Measurements from ENCODE around the gene ENAM.

ENAM gene

DNA sequence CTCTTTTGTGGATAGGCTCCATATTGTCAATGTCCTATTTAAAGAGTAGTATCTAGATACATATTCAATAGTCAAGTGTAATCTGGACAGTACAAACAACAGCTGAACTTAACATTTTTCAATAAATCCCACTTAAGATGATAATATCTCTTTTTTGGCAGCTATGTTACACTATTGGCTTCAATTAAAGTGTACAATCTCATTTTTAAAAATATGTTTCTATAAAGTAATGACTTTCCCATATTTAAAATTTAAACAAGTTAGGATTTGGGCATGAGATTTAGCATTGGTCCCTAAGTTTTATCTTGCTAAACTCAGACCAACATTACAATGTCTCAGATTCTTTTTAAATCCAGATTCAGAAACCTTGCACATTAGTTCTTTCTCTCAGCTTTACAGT, 45.6 kb downstream of the ENAM start:
- TF ChIP-seq, protein P1, sequence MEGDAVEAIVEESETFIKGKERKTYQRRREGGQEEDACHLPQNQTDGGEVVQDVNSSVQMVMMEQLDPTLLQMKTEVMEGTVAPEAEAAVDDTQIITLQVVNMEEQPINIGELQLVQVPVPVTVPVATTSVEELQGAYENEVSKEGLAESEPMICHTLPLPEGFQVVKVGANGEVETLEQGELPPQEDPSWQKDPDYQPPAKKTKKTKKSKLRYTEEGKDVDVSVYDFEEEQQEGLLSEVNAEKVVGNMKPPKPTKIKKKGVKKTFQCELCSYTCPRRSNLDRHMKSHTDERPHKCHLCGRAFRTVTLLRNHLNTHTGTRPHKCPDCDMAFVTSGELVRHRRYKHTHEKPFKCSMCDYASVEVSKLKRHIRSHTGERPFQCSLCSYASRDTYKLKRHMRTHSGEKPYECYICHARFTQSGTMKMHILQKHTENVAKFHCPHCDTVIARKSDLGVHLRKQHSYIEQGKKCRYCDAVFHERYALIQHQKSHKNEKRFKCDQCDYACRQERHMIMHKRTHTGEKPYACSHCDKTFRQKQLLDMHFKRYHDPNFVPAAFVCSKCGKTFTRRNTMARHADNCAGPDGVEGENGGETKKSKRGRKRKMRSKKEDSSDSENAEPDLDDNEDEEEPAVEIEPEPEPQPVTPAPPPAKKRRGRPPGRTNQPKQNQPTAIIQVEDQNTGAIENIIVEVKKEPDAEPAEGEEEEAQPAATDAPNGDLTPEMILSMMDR (IDR thresholded peaks at IDR 0.05; ENCODE audit: poor library complexity, severe bottlenecking) = no peak
- Histone ChIP-seq H3K27ac (ENCODE audit: poor library complexity, severe bottlenecking) (no peak overlapping the region), H3K4me3 (ENCODE audit: severe bottlenecking) (no peak overlapping the region), H3K4me1 (ENCODE audit: insufficient read depth, poor library complexity, severe bottlenecking) (peaks cover 4% of the 10 kb centered on the region), H3K36me3 (ENCODE audit: low read depth) (no peaks in the 10 kb centered on the region), H3K27me3 (ENCODE audit: insufficient read depth, poor library complexity, severe bottlenecking) (no peaks in the 10 kb centered on the region), H3K9me3 (ENCODE audit: severe bottlenecking) (no peaks in the 10 kb centered on the region)
- ATAC-seq (ENCODE audit: low read depth) (no peak), DNase-seq (ENCODE audit: low spot score) (no peak)

DNA sequence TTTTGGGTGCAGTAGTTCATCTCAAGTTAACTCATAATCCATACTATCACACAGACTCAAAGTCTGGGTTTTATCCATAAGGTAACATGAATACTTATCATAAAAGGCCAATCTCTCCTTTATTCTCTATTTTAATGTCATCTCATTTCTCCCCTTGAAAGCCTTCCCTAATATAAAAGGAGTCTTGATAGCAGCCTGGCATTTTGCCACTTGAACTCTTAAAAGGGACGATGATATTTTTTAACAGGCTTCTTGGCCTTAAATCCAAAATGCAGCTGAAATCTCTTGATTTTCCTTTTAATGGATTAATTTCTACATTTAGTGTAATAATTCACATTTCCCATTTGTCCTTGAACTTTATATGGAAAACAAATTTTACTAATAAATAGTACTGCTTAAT, 46.2 kb downstream of the ENAM start:
- Histone ChIP-seq H3K9me3 (ENCODE audit: severe bottlenecking) (no peaks in the 10 kb centered on the region), H3K4me1 (ENCODE audit: insufficient read depth, poor library complexity, severe bottlenecking) (peaks cover 4% of the 10 kb centered on the region), H3K36me3 (ENCODE audit: low read depth) (no peaks in the 10 kb centered on the region), H3K27me3 (ENCODE audit: insufficient read depth, poor library complexity, severe bottlenecking) (no peaks in the 10 kb centered on the region), H3K4me3 (ENCODE audit: severe bottlenecking) (no peak overlapping the region), H3K27ac (ENCODE audit: poor library complexity, severe bottlenecking) (no peak overlapping the region)
- TF ChIP-seq, protein P1 (IDR thresholded peaks at IDR 0.05; ENCODE audit: poor library complexity, severe bottlenecking) = no peak
- DNase-seq (ENCODE audit: low spot score) = no peak
- no peak for ATAC-seq (ENCODE audit: low read depth)

DNA sequence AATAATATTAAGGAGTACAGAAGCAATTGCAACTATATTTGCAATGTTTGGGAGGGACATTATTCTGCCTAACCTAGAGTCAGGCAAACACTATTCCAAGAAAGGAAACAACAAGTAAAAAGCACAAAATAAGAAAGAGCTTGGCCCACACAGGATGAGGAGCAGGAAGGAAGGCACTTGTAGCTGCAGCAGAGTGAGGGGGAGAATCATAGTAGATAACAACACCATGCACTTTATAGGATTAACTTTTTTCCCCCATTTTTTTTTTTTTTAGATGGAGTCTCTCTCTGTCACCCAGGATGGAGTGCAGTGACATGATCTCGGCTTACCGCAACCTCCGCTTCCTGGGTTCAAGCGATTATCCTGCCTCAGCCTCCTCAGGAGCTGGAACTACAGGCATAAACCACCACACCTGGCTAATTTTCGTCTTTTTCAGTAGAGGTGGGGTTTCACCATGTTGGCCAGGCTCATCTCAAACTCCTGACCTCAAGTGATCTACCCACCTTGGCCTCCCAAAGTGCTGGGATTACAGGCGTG, 48.1 kb downstream of the ENAM start:
- Histone ChIP-seq H3K27me3 (ENCODE audit: insufficient read depth, poor library complexity, severe bottlenecking) (no peaks in the 10 kb centered on the region), H3K4me1 (ENCODE audit: insufficient read depth, poor library complexity, severe bottlenecking) (peaks cover 4% of the 10 kb centered on the region), H3K27ac (ENCODE audit: poor library complexity, severe bottlenecking) (no peak overlapping the region), H3K36me3 (ENCODE audit: low read depth) (no peaks in the 10 kb centered on the region), H3K9me3 (ENCODE audit: severe bottlenecking) (no peaks in the 10 kb centered on the region), H3K4me3 (ENCODE audit: severe bottlenecking) (no peak overlapping the region)
- TF ChIP-seq, protein P1 (IDR thresholded peaks at IDR 0.05; ENCODE audit: poor library complexity, severe bottlenecking) = no peak
- no peak for ATAC-seq (ENCODE audit: low read depth)
- no peak for DNase-seq (ENCODE audit: low spot score)

DNA sequence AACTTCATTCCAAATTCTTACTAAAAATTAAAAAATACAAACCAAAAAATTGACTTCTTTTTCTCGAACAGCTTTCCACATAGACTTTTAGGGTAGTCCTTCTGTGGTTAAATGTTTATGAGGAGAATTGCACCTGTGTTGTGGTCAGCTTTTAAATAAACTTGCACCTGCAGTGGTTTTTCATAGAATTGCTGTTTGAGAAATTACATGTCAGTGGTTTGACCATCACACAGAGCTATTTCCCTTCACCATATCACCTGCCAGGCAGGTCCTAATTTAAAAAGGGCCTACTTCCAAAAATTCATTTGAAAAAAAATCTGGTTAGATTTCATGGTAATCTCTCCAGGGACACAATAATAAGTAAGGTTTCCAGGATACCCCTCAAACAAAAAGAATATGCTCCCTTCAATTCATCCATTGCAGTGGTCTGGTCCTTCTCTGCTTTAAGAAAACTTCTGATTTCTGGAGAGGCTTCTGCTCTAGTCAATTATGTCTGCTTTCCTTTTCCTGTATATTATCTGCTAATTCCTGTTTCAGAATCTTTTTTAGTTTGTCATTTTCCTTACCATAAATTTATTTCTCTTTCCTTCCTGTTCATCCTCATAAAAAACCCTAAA, 49.9 kb downstream of the ENAM start:
- Histone ChIP-seq H3K27ac (ENCODE audit: poor library complexity, severe bottlenecking) (no peak overlapping the region), H3K9me3 (ENCODE audit: severe bottlenecking) (no peaks in the 10 kb centered on the region), H3K36me3 (ENCODE audit: low read depth) (no peaks in the 10 kb centered on the region), H3K4me3 (ENCODE audit: severe bottlenecking) (no peak overlapping the region), H3K27me3 (ENCODE audit: insufficient read depth, poor library complexity, severe bottlenecking) (no peaks in the 10 kb centered on the region), H3K4me1 (ENCODE audit: insufficient read depth, poor library complexity, severe bottlenecking) (peaks cover 4% of the 10 kb centered on the region)
- DNase-seq (ENCODE audit: low spot score) = no peak
- TF ChIP-seq, protein P1 (IDR thresholded peaks at IDR 0.05; ENCODE audit: poor library complexity, severe bottlenecking) = no peak
- no peak for ATAC-seq (ENCODE audit: low read depth)

DNA sequence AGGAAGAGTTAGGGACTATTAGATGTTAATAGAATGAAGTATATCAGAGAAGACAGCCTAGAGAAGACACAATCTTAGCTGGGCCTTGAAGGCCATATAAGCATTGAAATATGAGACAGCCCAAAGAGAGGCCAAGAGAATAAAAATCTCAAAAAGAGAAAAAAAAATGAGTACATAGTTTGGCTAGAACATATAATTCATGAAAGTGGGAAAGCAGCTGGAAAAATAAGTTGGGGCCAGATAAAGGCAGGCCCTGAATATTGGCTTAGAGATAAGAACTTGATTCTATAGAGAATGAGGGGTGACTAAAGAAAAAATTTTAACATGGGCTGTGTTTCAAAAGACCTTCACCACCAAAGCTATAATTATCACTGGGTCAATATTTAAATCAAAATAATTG, 52.4 kb downstream of the ENAM start:
- ATAC-seq (ENCODE audit: low read depth) = no peak
- H3K36me3 ChIP-seq (ENCODE audit: low read depth) = no peaks in the 10 kb centered on the region

More for the DNA sequence above, 52.4 kb downstream of the ENAM start:
- Histone ChIP-seq H3K27ac (ENCODE audit: poor library complexity, severe bottlenecking) (no peak overlapping the region), H3K9me3 (ENCODE audit: severe bottlenecking) (no peaks in the 10 kb centered on the region), H3K4me1 (ENCODE audit: insufficient read depth, poor library complexity, severe bottlenecking) (peaks cover 4% of the 10 kb centered on the region), H3K4me3 (ENCODE audit: severe bottlenecking) (no peak overlapping the region), H3K27me3 (ENCODE audit: insufficient read depth, poor library complexity, severe bottlenecking) (no peaks in the 10 kb centered on the region)
- TF ChIP-seq, protein P1 (IDR thresholded peaks at IDR 0.05; ENCODE audit: poor library complexity, severe bottlenecking) = no peak
- DNase-seq (ENCODE audit: low spot score) = no peak

All from RWPE2 (cell line).